Heart right ventricle (tissue), 16 donors: ENCODE measurements around the gene EREG. TPM values are rescaled to one million over a fixed set of nuclear protein-coding genes. Genes with fewer than 3 reads are reported as not detected.
"Not testable (repeated sequence)": the region's sequence is repeated elsewhere in the genome, so short reads cannot be mapped to it uniquely, and the experiment has no call there.

Experiments
- ATAC-seq, 8 donors: fragments of 200-7000 bp; cut with Tn5 transposase; one replicate each; pipeline ENCODE4 v1.9.1; 2020; ENCODE audit warnings: mild to moderate bottlenecking in 8 of 8, moderate library complexity in 8 of 8, moderate number of reproducible peaks in 1 of 8
- DNase-seq, 2 donors: peaks; one replicate each; pipeline ENCODE4 v3.0.0-alpha.2; 2020
- H3K27ac ChIP-seq, 10 donors: fragments of 200-600 bp; sonication (generic) in 2 of 10; one replicate each; pipeline versions ENCODE4 v1.5.0 to v1.8.0; 2020 to 2022; ENCODE audit warnings: mild to moderate bottlenecking in 3 of 10
- H3K27me3 ChIP-seq, 7 donors: fragments of 200-600 bp; one replicate each; pipeline ENCODE4 v1.8.0; 2021 to 2022; ENCODE audit warnings: mild to moderate bottlenecking in 2 of 7
- H3K36me3 ChIP-seq, 9 donors: fragments of 200-600 bp; sonication (generic) in 1 of 9; one replicate each; pipeline versions ENCODE4 v1.5.0 to v1.8.0; 2020 to 2022; ENCODE audit warnings: mild to moderate bottlenecking in 2 of 9
- H3K4me1 ChIP-seq, 9 donors: fragments of 200-600 bp; sonication (generic) in 1 of 9; one replicate each; pipeline versions ENCODE4 v1.5.0 to v1.8.0; 2020 to 2022; ENCODE audit warnings: mild to moderate bottlenecking in 4 of 9
- H3K4me3 ChIP-seq, 10 donors: fragments of 200-600 bp; sonication (generic) in 2 of 10; one replicate each; pipeline versions ENCODE4 v1.5.0 to v1.8.0; 2020 to 2022; ENCODE audit warnings: mild to moderate bottlenecking in 7 of 10, moderate library complexity in 2 of 10
- H3K9me3 ChIP-seq, 11 donors: fragments of 200-600 bp in 10 of 11; sonication (generic) in 2 of 11; one replicate each; pipeline versions ENCODE4 v1.5.0 to v1.8.0; 2013 to 2022; ENCODE audit warnings: mild to moderate bottlenecking in 2 of 11, control low read depth in 1 of 11, moderate library complexity in 1 of 11
- CTCF ChIP-seq, 9 donors: fragments of 200-600 bp; sonication (generic) in 2 of 9; IDR thresholded peaks; one replicate each; pipeline versions ENCODE4 v1.5.0 to v1.8.0; 2021 to 2022; ENCODE audit warnings: antibody characterized with exemption in 9 of 9, mild to moderate bottlenecking in 5 of 9, moderate library complexity in 1 of 9
- WGBS, 2 donors: extraction: QIAGEN DNeasy Blood & Tissue Kit; methylation state at CpG; one replicate each; pipeline ENCODE4 v1.1.7; 2013; ENCODE audit warnings: inconsistent platforms in 1 of 2; 5-methylcytosine and 5-hydroxymethylcytosine counted together
- intact Hi-C, 10 donors: fragments of 100-400 bp; cut with DNase I; formaldehyde crosslinking; loops; one replicate each; pipeline versions ENCODE4 v1.11.1 to v1.14.2; 2022
- polyA plus RNA-seq, 2 donors: library from polyadenylated mRNA; stranded (reverse); fragments of 200-250 nt; gene quantifications; one replicate each; pipeline ENCODE4 v1.2.3, GENCODE V29; 2013
- total RNA-seq, 10 donors: library from RNA; stranded (reverse); fragmentation: NEBNext Ultra II Directional in 3 of 10; extraction: Animal tissue kit (Norgen Biotek cat#: 25700) in 3 of 10; gene quantifications; one replicate each; pipeline versions ENCODE4 v1.2.1 to v1.2.4, GENCODE V29; 2021 to 2023
- donor health status: Arrhythmogenic right ventricular cardiomyopathy.
- donor health status: ischemic (EF 13 %, LVEDD 7.1; RV severe dilation, severe dysfunction).
- donor health status: healthy with polysubstance abuse.
- donor health status: DM: no; HTN: yes; CAD: no.
- donor health status: DM: no; HTN: no; CAD: no.
- donor health status: ischemic (EF 25% LVEDD 6.9; RV normal size, moderate dysfunction).
- donor health status: ischemic (EF 25% LVEDD 5.7; RV mildly dilated, moderate dysfunction).
- donor health status: healthy.
- donor health status: DM: yes; HTN: yes; CAD: no.
- donor health status: Ischemic cardiomyopathy.
- donor health status: ischemic (EF 35%, LVEDD 5.7; RV mildly dilated, moderate dysfunction).
- donor health status: nonischemic (EF 11% LVEDD 7.7; RV severe dilation, severe dysfunction).
- donor health status: DM: yes; HTN: yes; CAD: no.
- donor health status: PGD.
- donor health status: ischemic (EF 29% LVEDD 5.4; RV normal size, mild dysfunction).
- donor health status: nonischemic (EF 23%, LVEDD 6.1; RV moderate dilation, normal function).

EREG gene
- total and polyA plus RNA-seq, 12 donors, result 0.06 to 4.0 (median 0.20) TPM; not detected in 2

- Histone ChIP-seq H3K27ac (peak overlapping the region in 1 of 10 donors; percentile 74), H3K9me3 (peaks cover 0 to 24% (median 6%) of the 10 kb centered on the region in 11 donors), H3K4me1 (peaks cover 0 to 8% (median 0%) of the 10 kb centered on the region in 9 donors), H3K27me3 (no peaks in the 10 kb centered on the region), H3K36me3 (no peaks in the 10 kb centered on the region), H3K4me3 (no peak overlapping the region)
- DNase-seq, result no peak
- TF ChIP-seq CTCF (IDR thresholded peaks at IDR 0.05), result no peak
- no peak for ATAC-seq
- intact Hi-C loops, result no loop called here
These were observed 25.4 kb upstream of the EREG start for GRCh38 chr4:74339501-74339900.

- H3K4me3 ChIP-seq, H3K27me3 ChIP-seq, DNase-seq, H3K36me3 ChIP-seq, ATAC-seq, H3K27ac ChIP-seq, intact Hi-C loops, H3K4me1 ChIP-seq: not testable (repeated sequence)
- H3K9me3 ChIP-seq, result peaks cover 0 to 30% (median 9%) of the 10 kb centered on the region in 11 donors
These were observed 24.5 kb upstream of the EREG start for GRCh38 chr4:74340421-74340820.

- H3K27me3 ChIP-seq, result no peaks in the 10 kb centered on the region
- no peak for TF ChIP-seq CTCF (IDR thresholded peaks at IDR 0.05)
- 40 to 79% methylated on average over 1 of the region's 1 CpG for WGBS, 2 donors
These were observed 20.9 kb upstream of the EREG start for GRCh38 chr4:74344031-74344430.

GRCh38 chr4:74353858-74354257, 11.1 kb upstream of the EREG start:
- H3K4me1 ChIP-seq, result no peaks in the 10 kb centered on the region
- no peak for TF ChIP-seq CTCF (IDR thresholded peaks at IDR 0.05)
- H3K9me3 ChIP-seq, result no peaks in the 10 kb centered on the region
- H3K36me3 ChIP-seq, result no peaks in the 10 kb centered on the region
- no peak overlapping the region for H3K4me3 ChIP-seq
- DNase-seq (no peak), ATAC-seq (no peak)
- no peaks in the 10 kb centered on the region for H3K27me3 ChIP-seq
- H3K27ac ChIP-seq, result no peak overlapping the region
- intact Hi-C loops, result no loop called here
- WGBS, 2 donors, result 67 to 71% methylated on average over 4 of the region's 4 CpGs

More at GRCh38 chr4:74344031-74344430, 20.9 kb upstream of the EREG start:
- ATAC-seq (no peak), DNase-seq (no peak)
- Histone ChIP-seq H3K36me3 (no peaks in the 10 kb centered on the region), H3K4me1 (peaks cover 0 to 8% (median 0%) of the 10 kb centered on the region in 9 donors), H3K27ac (no peak overlapping the region), H3K4me3 (no peak overlapping the region), H3K9me3 (peaks cover 0 to 30% (median 9%) of the 10 kb centered on the region in 11 donors)
- intact Hi-C loops, result no loop called here

GRCh38 chr4:74357965-74358364, 7.0 kb upstream of the EREG start:
- no peak overlapping the region for H3K27ac ChIP-seq
- H3K4me1 ChIP-seq, result no peaks in the 10 kb centered on the region
- ATAC-seq (no peak), DNase-seq (no peak)
- no peaks in the 10 kb centered on the region for H3K9me3 ChIP-seq
- peaks cover 0 to 14% (median 0%) of the 10 kb centered on the region in 7 donors for H3K27me3 ChIP-seq
- WGBS, 2 donors, result 80 to 92% methylated on average over 1 of the region's 1 CpG
- no peaks in the 10 kb centered on the region for H3K36me3 ChIP-seq
- TF ChIP-seq CTCF (IDR thresholded peaks at IDR 0.05), result no peak
- no peak overlapping the region for H3K4me3 ChIP-seq
- intact Hi-C loops, result no loop called here
